Articular chondrocyte of knee joint (primary cell): ENCODE measurements around the gene PSMD12. TPM values are rescaled to one million over a fixed set of nuclear protein-coding genes. Genes with fewer than 3 reads are reported as not detected.

Experiments used
- small RNA-seq: library from RNA; depleted of rRNA; stranded (forward); fragments of <200 nt; gene quantifications from one replicate; pipeline ENCODE3, GENCODE V24; 2012
- total RNA-seq: library from RNA; depleted of rRNA; stranded (reverse); fragments of >200 nt; gene quantifications from 2 replicates; pipeline ENCODE4 v1.2.3, GENCODE V29; 2012

The PSMD12 gene
- total RNA-seq: 41.0 and 49.0 TPM in 2 replicates

DNA sequence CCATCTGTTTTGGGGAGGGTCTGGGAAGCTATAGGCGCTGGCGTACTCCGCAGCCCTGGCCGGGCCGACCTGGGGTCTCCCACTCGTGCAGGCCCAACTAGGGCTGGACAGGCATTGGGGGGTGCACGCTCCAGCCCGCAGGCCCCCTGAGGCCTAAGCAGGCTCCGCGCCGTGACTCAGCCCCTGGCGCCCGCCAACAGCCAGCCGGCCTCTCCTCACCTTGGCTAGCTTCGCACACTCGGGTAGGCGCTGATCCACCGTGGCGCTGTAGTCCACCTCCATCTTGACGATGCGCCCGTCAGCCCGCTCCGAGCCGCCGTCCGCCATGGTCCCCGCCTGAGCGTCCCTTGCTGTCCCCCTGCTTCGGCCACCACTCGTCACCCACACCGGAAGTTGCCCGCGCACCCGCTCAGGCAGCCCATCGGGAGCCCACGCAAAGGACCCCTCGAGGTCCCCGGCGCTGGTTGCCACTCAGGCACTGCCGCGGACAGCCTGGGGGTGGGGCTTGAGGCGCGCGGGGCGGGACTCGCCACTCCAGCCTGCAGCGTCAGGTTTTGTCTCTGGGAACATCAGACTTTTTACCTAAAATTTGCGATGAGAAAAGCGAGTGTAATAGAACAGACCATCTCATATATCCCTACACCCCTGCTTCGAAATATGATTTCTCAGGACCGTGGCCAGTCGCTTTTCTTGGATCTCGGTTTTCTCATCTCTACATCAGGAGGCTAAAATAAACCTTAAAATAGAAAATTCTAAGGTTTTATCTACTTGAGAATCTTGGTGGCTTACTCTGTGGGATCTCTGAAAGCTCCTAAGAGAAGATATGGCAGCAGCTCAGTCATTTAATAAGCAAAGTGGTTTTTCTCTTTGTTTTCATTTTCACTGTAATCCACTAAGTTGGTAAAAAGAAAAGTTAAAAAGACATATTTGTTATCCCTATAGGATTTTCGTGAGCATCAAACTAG lies at the start of gene PSMD12:
Gene PSMD12 (minus strand): TSS at position 385 of the 965 bp plus-strand sequence. CDS start 58 bp downstream, at position 327.

DNA sequence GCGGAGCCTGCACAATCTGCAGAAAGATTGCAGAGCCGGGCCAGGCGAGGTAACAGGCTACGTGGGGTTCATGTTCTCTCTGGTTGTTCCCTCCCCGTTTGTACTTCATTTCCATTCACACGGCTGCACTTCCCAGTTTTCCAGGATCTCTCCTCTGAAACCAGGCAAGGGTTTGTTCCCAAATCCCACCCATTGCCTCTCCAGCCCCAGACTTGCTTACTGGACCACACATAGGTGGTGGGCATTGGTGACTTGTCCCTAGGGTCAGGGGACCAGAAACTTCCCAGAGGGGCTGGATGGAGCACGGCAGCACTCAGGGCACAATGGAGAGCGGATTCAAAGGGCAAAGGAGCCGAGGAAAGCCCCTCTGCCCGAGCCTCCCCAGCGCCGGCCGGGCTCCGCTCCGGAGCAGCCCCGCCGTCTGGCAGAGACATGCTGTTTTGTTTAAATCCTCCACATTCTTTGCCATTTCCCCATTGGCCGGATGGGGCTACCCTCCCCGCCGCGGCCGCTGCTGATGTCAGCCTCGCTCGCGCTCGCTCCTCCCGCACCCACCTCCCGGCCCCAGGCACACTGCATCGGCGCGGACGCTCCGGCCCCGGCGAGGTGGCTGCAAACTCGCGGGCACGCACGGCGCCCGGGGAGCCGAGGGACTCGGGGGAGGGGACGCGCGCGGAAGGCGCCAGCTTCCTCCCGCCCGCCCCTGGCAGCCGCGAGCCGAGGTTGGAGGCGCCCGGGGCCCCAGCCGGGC lies 10.5 kb upstream of the PSMD12 start, which contains the start of gene PITPNC1:
Gene PITPNC1 (plus strand): TSS at position 545 of the 751 bp plus-strand sequence.

Small RNAs within 50 kb of the gene (small RNA-seq; reads per million reads assigned to genes)
- not detected for gene RF00019

Other genes with a start within 250 kb of the PSMD12 start
- 64.9 and 70.0 TPM in 2 replicates for gene HELZ, start 121.4 kb downstream of the PSMD12 start, total RNA-seq
- gene PITPNC1, start 10.7 kb upstream of the PSMD12 start, total RNA-seq: 7.2 and 8.5 TPM in 2 replicates